Measurements from ENCODE around the gene CDH10.

The CDH10 gene

DNA sequence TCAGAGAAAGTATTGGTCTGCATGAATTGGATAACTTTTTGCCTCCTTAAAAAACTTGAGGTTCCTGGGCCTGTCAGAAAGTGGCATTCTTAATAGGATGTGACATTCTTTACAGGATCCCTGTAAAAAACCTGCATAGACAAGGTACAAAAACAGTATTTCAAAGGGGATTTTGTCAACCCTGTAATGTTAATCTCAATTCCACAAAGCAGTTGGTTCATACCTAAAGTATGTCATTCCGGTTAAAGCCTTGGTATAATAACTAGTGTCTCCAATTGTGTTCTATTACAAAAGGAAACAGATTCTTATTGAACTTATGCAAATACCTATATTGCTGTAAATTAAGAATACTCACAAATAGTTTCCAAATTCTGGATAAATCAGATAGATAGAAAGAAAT lies 169.7 kb downstream of the CDH10 start:
- no peak for DNase-seq

DNA sequence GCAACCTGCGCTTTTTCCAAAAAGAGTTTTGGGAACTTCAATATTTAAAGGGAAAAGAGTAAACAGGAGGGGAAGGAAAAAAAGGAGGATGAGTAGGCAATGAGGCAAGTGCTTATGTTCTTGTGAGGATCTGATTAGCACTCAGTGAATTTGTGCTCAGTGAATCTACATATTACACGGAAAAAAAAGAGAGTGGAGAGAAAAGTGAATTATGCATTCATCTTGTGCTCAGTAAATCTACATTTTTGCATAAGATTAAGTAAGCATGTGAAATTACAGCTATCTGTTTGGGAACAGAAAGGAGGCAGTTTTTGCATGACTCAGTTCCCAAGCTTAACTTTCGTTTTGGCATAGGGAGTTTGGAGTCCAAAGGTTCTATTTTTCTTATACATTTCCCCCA lies 170.1 kb downstream of the CDH10 start:
- DNase-seq, result no peak

DNA sequence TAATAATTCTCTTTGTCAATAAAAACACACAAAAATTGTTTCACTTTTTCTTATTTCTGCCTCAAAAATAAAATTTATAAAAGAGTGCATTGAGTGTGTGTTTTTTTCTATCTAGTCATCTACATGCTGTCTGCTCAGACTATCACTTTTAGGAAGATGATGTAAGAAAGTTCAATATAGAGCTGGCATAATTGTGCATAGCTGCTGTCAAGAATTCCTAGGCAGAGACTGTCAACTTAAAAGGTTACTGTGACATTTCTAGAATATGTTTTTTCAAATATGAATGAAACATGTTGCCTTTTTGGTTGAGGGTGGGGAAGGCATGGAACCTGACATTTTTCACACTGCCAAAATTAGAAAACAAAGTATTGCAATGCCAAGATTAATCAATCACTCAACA lies 172.3 kb downstream of the CDH10 start:
- DNase-seq, result no peak

DNA sequence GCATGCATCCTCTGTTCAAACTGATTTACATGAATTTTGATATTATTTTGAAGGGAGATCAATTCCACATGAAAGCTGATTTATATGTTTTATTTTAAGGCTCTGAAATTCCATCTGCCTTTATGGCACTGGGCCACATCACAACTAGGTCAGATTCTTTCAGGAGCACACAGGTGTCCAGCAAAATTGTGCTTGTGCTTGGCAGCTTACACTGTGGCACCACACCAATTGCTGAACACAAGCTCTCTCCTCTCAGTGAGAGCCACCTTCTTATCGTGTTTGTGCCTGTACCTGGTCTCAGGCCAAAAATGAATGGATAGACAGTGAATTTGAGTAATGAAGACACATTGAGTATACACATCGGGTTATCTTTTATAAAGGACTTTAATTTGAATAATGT lies 200.4 kb downstream of the CDH10 start:
- no peak for DNase-seq

DNA sequence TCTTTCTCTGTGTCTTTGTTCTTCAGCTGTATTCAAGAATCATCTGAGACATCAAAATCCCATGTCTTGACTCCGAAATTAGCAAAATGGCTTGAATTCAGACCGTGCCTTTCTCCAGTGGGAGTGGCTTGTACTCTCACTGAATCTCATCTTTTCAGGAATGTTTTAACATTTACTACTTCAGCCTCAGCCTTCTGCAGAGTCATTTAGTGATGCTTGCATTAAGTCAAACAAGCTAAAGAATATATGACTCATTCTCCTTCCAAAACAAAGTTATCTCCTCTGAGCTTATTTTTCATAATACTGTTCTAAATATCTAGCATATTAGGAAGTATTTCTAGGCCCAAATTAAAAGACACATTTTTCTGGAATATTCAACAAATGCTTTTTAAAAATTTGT lies 205.3 kb downstream of the CDH10 start:
- DNase-seq, result no peak

Data from EL (cell line).